Skin of body (tissue), 2 donors: Measurements from ENCODE around the gene TMED9. TPM values are rescaled to one million over a fixed set of nuclear protein-coding genes. Genes with fewer than 3 reads are reported as not detected.
"Not testable (repeated sequence)": the region's sequence is repeated elsewhere in the genome, so short reads cannot be mapped to it uniquely, and the experiment has no call there.

Experiments
- DNase-seq: peaks from one replicate; lab custom pipeline; 2025; lab: John Stamatoyannopoulos, UW
- total RNA-seq: library from RNA; depleted of rRNA; stranded (reverse); fragments of >200 nt; gene quantifications from one replicate; pipeline ENCODE4 v1.2.3, GENCODE V29; 2014

Gene TMED9
- total RNA-seq, 1 donor from 2014 or later: 68.4 TPM

- no peak for DNase-seq
These were observed 14.4 kb downstream of the TMED9 start for GRCh38 chr5:177606071-177607051.

GRCh38 chr5:177607115-177607451 lies 15.1 kb downstream of the TMED9 start:
- DNase-seq: no peak

- peak; percentile 39 for DNase-seq
These were observed 15.6 kb downstream of the TMED9 start for GRCh38 chr5:177607452-177608192.

- no peak for DNase-seq
These were observed 16.5 kb downstream of the TMED9 start for GRCh38 chr5:177608243-177609075.

- no peak for DNase-seq
These were observed 17.4 kb downstream of the TMED9 start for GRCh38 chr5:177609076-177610059.

- DNase-seq: no peak
These were observed 18.2 kb downstream of the TMED9 start for GRCh38 chr5:177610131-177610769.

- no peak for DNase-seq
These were observed 18.9 kb downstream of the TMED9 start for GRCh38 chr5:177610770-177611445.

GRCh38 chr5:177611446-177612214 lies 19.6 kb downstream of the TMED9 start:
- no peak for DNase-seq

GRCh38 chr5:177612215-177612673 lies 20.2 kb downstream of the TMED9 start:
- DNase-seq: no peak

GRCh38 chr5:177620560-177620959 lies 28.6 kb downstream of the TMED9 start:
- no peak for DNase-seq

GRCh38 chr5:177624172-177624571 lies 32.2 kb downstream of the TMED9 start:
- not testable (repeated sequence) for DNase-seq

- not testable (repeated sequence) for DNase-seq
These were observed 38.2 kb downstream of the TMED9 start for GRCh38 chr5:177630186-177630585.

- DNase-seq: not testable (repeated sequence)
These were observed 42.9 kb downstream of the TMED9 start for GRCh38 chr5:177634912-177635311.

- not testable (repeated sequence) for DNase-seq
These were observed 53.5 kb downstream of the TMED9 start for GRCh38 chr5:177645462-177645861.
